Neuronal stem cell (in vitro differentiated cells): ENCODE data around the gene KDM5B.

Source experiments
- DNase-seq: peaks from one replicate; pipeline ENCODE4 v3.0.0-alpha.2; 2013; ENCODE audit warnings: low spot score
- H2AFZ ChIP-seq: one replicate; pipeline ENCODE4 v1.6.1; 2013; ENCODE audit warnings: mild to moderate bottlenecking, low read length, inconsistent platforms
- H2AK5ac ChIP-seq: 2 replicates; pipeline ENCODE4 v1.6.1; 2013; ENCODE audit warnings: low read depth, mild to moderate bottlenecking, inconsistent platforms, low read length, moderate library complexity, mixed read lengths
- H2BK120ac ChIP-seq: 2 replicates; pipeline ENCODE4 v1.6.1; 2013; ENCODE audit warnings: low read depth, mild to moderate bottlenecking, inconsistent platforms, low read length, moderate library complexity, mixed read lengths
- H2BK12ac ChIP-seq: one replicate; pipeline ENCODE4 v1.6.1; 2013; ENCODE audit warnings: low read length, inconsistent platforms
- H2BK15ac ChIP-seq: 2 replicates; pipeline ENCODE4 v1.6.1; 2013; ENCODE audit warnings: mild to moderate bottlenecking, low read length, inconsistent platforms, mixed read lengths
- H2BK5ac ChIP-seq: one replicate; pipeline ENCODE4 v1.6.1; 2013; ENCODE audit warnings: inconsistent platforms, mild to moderate bottlenecking, low read length, moderate library complexity
- H3K14ac ChIP-seq: one replicate; pipeline ENCODE4 v1.6.1; 2013; ENCODE audit warnings: low read length, inconsistent platforms
- H3K18ac ChIP-seq: 2 replicates; pipeline ENCODE4 v1.6.1; 2013; ENCODE audit warnings: low read length, inconsistent platforms
- H3K23ac ChIP-seq: 2 replicates; pipeline ENCODE4 v1.6.1; 2013; ENCODE audit warnings: low read depth, mild to moderate bottlenecking, mixed read lengths, low read length, inconsistent platforms; ENCODE audit not compliant: poor library complexity
- H3K27ac ChIP-seq: replicated peaks from 3 replicates; pipeline ENCODE4 v1.5.1; 2013; ENCODE audit warnings: low read length, inconsistent platforms
- H3K27me3 ChIP-seq, 3 experiments: 2 replicates each; pipeline ENCODE4 v1.6.1; 2013; ENCODE audit warnings: low read length in 3 of 3, mild to moderate bottlenecking in 2 of 3, inconsistent platforms in 1 of 3, low read depth in 1 of 3, mixed read lengths in 1 of 3, moderate library complexity in 1 of 3; ENCODE audit not compliant: control insufficient read depth in 3 of 3, insufficient read depth in 3 of 3
- H3K36me3 ChIP-seq, 2 donors: replicated peaks in 1 of 2; 2 replicates each; pipeline ENCODE4 v1.6.1; 2013; ENCODE audit warnings: low read length in 2 of 2; ENCODE audit not compliant: control insufficient read depth in 2 of 2, insufficient read depth in 2 of 2
- H3K4ac ChIP-seq: 2 replicates; pipeline ENCODE4 v1.6.1; 2013; ENCODE audit warnings: inconsistent platforms, mild to moderate bottlenecking, low read length, moderate library complexity
- H3K4me1 ChIP-seq, 2 donors: 1 replicate in 1 of 2; 2 replicates in 1 of 2; pipeline ENCODE4 v1.6.1; 2013; ENCODE audit warnings: low read length in 2 of 2, low read depth in 1 of 2; ENCODE audit not compliant: control insufficient read depth in 2 of 2, insufficient read depth in 1 of 2
- H3K4me2 ChIP-seq: one replicate; pipeline ENCODE4 v1.6.1; 2013; ENCODE audit warnings: mild to moderate bottlenecking, low read length, inconsistent platforms; ENCODE audit not compliant: insufficient read depth, poor library complexity, severe bottlenecking
- H3K4me3 ChIP-seq, 2 donors: 2 replicates each; pipeline ENCODE4 v1.5.1; 2013; ENCODE audit warnings: low read length in 2 of 2, mild to moderate bottlenecking in 2 of 2, inconsistent platforms in 1 of 2, moderate library complexity in 1 of 2
- H3K79me1 ChIP-seq: one replicate; pipeline ENCODE4 v1.6.1; 2013; ENCODE audit warnings: low read depth, mild to moderate bottlenecking, inconsistent platforms, low read length, moderate library complexity
- H3K9ac ChIP-seq: one replicate; pipeline ENCODE4 v1.6.1; 2013; ENCODE audit warnings: mild to moderate bottlenecking, low read depth, low read length, inconsistent platforms; ENCODE audit not compliant: poor library complexity
- H3K9me3 ChIP-seq, 2 donors: replicated peaks in 1 of 2; 2 replicates each; pipeline versions ENCODE3 to v1.6.1; 2013; ENCODE audit warnings: low read length in 2 of 2, mild to moderate bottlenecking in 2 of 2, inconsistent platforms in 1 of 2, low read depth in 1 of 2, mixed read lengths in 1 of 2, moderate library complexity in 1 of 2; ENCODE audit not compliant: control insufficient read depth in 2 of 2, insufficient read depth in 1 of 2
- H4K8ac ChIP-seq: one replicate; pipeline ENCODE4 v1.6.1; 2013; ENCODE audit warnings: low read depth, mild to moderate bottlenecking, inconsistent platforms, low read length, moderate library complexity
- H4K91ac ChIP-seq: one replicate; pipeline ENCODE4 v1.6.1; 2013; ENCODE audit warnings: low read length, low read depth, mild to moderate bottlenecking, inconsistent platforms; ENCODE audit not compliant: poor library complexity
- WGBS, 2 donors: extraction: QIAGEN DNeasy Blood & Tissue Kit; methylation state at CpG; one replicate each; pipeline ENCODE4 v1.1.7; 2013; ENCODE audit warnings: missing lambda C conversion rate in 2 of 2, mixed read lengths in 1 of 2; ENCODE audit not compliant: insufficient read length in 2 of 2, insufficient replicate concordance in 1 of 2; ENCODE audit errors: extremely low coverage in 2 of 2; 5-methylcytosine and 5-hydroxymethylcytosine counted together

Gene KDM5B

DNA sequence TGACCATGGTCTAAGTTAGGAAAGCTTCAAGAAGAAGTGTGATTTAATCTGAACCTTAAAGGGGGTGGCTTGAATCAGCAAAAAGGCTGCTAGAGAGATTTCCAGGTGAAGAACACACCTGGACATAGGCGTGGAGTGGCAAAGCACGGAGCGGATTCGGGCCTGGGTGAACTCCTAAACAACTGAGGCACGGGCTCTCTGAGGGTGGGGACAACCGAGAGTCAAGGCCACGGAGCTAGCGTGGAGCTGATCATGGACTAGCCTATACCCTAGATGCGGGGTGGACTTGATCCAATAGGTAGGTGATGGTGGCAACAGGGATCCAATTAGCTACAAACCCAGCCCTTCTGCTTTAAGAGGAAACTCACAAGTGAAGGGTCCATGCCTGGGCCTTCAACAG lies 125.7 kb downstream of the KDM5B start:
- Histone ChIP-seq H2BK5ac (no peak overlapping the region), H2BK120ac (no peak overlapping the region), H3K9me3 (no peaks in the 10 kb centered on the region), H3K23ac (no peak overlapping the region), H3K36me3 (no peaks in the 10 kb centered on the region), H3K4me1 (peaks cover 0 to 2% of the 10 kb centered on the region in 2 donors), H3K9ac (no peak overlapping the region), H3K14ac (no peak overlapping the region), H3K4ac (no peak overlapping the region), H3K18ac (no peak overlapping the region), H2BK15ac (no peak overlapping the region), H4K8ac (no peak overlapping the region), H2AFZ (no peak overlapping the region), H3K27ac (no peak overlapping the region), H4K91ac (no peak overlapping the region), H3K79me1 (no peaks in the 10 kb centered on the region), H3K4me2 (no peak overlapping the region), H3K4me3 (no peak overlapping the region), H3K27me3 (peaks cover 0 to 20% (median 0%) of the 10 kb centered on the region in 3 experiments), H2AK5ac (no peak overlapping the region), H2BK12ac (no peak overlapping the region)
- no CpG with 5 or more reads among the region's 9 CpGs for WGBS, 2 donors
- no peak for DNase-seq

DNA sequence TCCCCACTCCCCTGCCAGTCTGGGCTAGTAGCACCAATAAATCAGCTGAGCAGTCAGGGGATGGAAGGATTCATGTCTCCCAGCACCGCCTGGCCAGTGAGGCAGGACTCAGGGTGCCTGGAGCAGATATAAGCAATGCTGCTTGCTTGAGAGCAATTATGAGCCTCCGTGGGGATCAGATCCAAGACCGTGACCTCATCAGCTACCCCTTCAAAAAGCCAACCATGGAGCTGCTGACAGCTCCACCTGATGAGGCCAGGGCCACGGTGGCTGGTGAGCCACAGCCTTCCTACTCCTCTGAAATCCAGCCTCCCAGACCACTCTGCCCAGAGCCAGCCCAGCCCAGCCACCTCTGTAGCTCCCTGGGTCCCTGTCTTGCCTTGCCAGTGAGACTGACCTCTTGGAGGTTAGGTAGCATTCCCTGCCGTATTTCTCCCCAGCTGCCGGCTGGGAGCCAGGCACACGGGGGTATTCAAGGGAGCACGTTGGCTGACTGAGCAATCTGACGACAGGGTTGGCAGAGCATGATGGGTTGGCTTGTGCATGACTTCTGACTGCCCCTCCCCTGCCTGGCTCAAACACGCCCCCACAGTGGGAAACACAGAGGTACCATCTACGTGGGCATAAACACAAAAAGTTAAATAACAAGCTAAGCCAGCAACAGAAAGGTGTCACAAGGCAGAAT lies 126.3 kb downstream of the KDM5B start:
- Histone ChIP-seq H2BK120ac (no peak overlapping the region), H2AFZ (no peak overlapping the region), H3K4me3 (no peak overlapping the region), H3K27me3 (peaks cover 0 to 19% (median 0%) of the 10 kb centered on the region in 3 experiments), H4K91ac (no peak overlapping the region), H3K9ac (no peak overlapping the region), H3K79me1 (no peaks in the 10 kb centered on the region), H2BK12ac (no peak overlapping the region), H3K18ac (peak overlapping the region; percentile 15), H3K4me2 (no peak overlapping the region), H3K36me3 (no peaks in the 10 kb centered on the region), H3K23ac (peak overlapping the region; percentile 66), H4K8ac (no peak overlapping the region), H3K14ac (no peak overlapping the region), H3K4me1 (peaks cover 0 to 2% of the 10 kb centered on the region in 2 donors), H2BK15ac (no peak overlapping the region), H2AK5ac (no peak overlapping the region), H3K9me3 (no peaks in the 10 kb centered on the region), H3K4ac (no peak overlapping the region), H3K27ac (no peak overlapping the region), H2BK5ac (no peak overlapping the region)
- no peak for DNase-seq
- WGBS, 2 donors, result no CpG with 5 or more reads among the region's 11 CpGs

DNA sequence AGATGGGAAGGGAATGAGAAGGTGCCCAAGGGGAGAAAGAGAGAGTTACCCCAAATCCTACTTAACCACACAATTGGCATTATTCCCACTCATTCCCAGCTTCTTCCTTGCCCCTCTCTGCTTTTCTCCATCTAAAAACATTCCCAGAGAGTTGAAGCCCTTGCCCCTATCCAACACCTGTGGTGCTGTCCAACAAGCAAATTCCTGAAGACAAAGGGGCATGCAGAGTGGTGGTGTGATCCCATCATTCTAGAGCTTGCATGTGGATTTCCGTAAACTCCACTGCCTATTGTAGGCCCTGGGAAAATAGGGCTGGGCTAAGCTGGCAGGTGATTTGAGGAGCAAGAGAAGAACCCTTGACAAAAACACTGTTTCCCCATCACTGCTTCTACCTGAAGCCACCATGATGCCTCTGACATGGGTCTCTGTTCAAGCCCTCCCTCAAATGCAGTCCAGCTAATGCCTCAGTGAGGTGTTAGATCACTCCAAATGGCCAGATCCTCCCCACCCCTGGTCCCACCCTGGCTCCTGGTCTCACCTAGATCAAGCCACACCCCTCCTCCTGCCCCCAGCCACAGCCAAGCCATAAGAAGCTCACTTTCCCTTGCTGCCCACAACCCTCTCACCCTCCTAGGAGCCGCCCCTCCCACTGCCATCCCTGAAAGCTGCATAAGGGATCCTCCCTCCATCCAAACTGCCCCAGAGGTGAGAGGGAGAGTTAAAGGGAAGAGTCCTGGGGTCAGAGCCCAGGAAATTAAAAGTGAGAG lies 127.5 kb downstream of the KDM5B start:
- no peak overlapping the region for H2BK120ac ChIP-seq
- H3K79me1 ChIP-seq, result no peaks in the 10 kb centered on the region
- no peak overlapping the region for H3K4me2 ChIP-seq
- H2BK15ac ChIP-seq, result no peak overlapping the region
- WGBS, 2 donors, result no CpG with 5 or more reads among the region's 2 CpGs
- peaks cover 0 to 2% of the 10 kb centered on the region in 2 donors for H3K4me1 ChIP-seq
- peaks cover 0 to 21% (median 0%) of the 10 kb centered on the region in 3 experiments for H3K27me3 ChIP-seq
- no peak overlapping the region for H2BK5ac ChIP-seq
- H3K23ac ChIP-seq, result no peak overlapping the region
- no peaks in the 10 kb centered on the region for H3K9me3 ChIP-seq
- H3K36me3 ChIP-seq, result no peaks in the 10 kb centered on the region
- no peak overlapping the region for H2AFZ ChIP-seq
- H3K9ac ChIP-seq, result no peak overlapping the region
- no peak overlapping the region for H2BK12ac ChIP-seq
- peak; percentile 29 for DNase-seq
- no peak overlapping the region for H3K18ac ChIP-seq
- H2AK5ac ChIP-seq, result no peak overlapping the region
- H3K4ac ChIP-seq, result no peak overlapping the region
- no peak overlapping the region for H3K14ac ChIP-seq
- no peak overlapping the region for H3K4me3 ChIP-seq
- no peak overlapping the region for H4K91ac ChIP-seq
- H3K27ac ChIP-seq, result no peak overlapping the region
- no peak overlapping the region for H4K8ac ChIP-seq

DNA sequence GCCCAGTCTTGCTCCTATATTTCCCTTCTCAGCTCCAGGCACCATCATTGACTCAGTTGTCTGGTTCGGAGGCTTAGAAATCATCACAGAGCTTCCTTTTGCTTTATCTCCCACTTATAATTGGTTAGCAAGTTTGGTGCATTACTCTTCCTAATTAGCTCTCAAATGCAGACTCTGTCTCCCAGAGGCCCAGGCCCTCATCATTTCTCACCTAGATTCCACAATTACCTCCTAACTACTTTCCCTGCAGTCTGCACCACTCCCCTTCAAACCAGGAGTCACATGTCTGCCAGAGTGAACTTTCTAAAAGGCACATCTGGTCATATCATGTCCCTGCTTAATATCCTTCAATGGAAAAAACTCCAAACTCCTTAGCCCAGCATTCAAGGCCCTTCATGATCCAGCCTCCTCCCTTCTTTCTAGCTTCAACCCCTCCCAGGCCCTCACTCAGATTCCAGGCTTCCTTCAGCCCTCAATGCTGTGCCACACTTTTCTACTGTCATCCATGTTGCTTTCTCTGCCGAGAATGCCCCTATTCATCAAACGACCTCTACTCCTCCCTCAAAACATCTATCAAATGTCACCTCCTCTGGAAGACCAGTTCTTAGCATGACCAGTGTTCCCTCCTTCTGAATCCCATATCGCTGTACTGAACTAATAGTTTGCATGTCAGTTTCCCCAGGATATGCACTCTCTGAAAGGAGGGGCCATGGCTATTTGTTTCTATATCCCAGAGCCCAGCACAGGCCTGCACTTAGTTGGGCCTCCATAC lies 128.6 kb downstream of the KDM5B start:
- WGBS, 2 donors, result no CpG with 5 or more reads among the region's 4 CpGs
- Histone ChIP-seq H3K4me2 (no peak overlapping the region), H2BK15ac (no peak overlapping the region), H4K91ac (no peak overlapping the region), H3K9ac (no peak overlapping the region), H2AK5ac (no peak overlapping the region), H2BK120ac (no peak overlapping the region), H3K4me3 (no peak overlapping the region), H3K18ac (no peak overlapping the region), H3K9me3 (no peaks in the 10 kb centered on the region), H3K23ac (no peak overlapping the region), H3K79me1 (no peaks in the 10 kb centered on the region), H3K4ac (no peak overlapping the region), H2BK12ac (no peak overlapping the region), H3K27ac (no peak overlapping the region), H3K14ac (no peak overlapping the region), H3K4me1 (peaks cover 0 to 2% of the 10 kb centered on the region in 2 donors), H3K27me3 (peaks cover 0 to 24% (median 0%) of the 10 kb centered on the region in 3 experiments), H2BK5ac (no peak overlapping the region), H4K8ac (no peak overlapping the region), H2AFZ (no peak overlapping the region), H3K36me3 (no peaks in the 10 kb centered on the region)
- DNase-seq, result no peak
